Liver (tissue), 3 donors: ENCODE results near the gene CLIP1.

Experiments used
- CTCF ChIP-seq: fragments of 150-350 bp; IDR thresholded peaks from 2 replicates; pipeline ENCODE4 v1.5.1; 2017; ENCODE audit warnings: improper control_type of control experiment, low read depth, low read length; ENCODE audit not compliant: missing input control
- EGR1 ChIP-seq, 2 donors: IDR thresholded peaks; 2 replicates each; pipeline ENCODE4 v1.6.1; 2016 to 2018; ENCODE audit warnings: antibody characterized with exemption in 2 of 2, low read depth in 2 of 2
- FOXA1 ChIP-seq: IDR thresholded peaks from 2 replicates; pipeline ENCODE4 v1.6.1; 2016; ENCODE audit warnings: antibody characterized with exemption
- GABPA ChIP-seq, 2 donors: IDR thresholded peaks in 1 of 2; conservative IDR thresholded peaks in 1 of 2; 2 replicates each; pipeline ENCODE4 v1.6.1; 2016; ENCODE audit warnings: antibody characterized with exemption in 2 of 2, mild to moderate bottlenecking in 1 of 2, moderate library complexity in 1 of 2
- JUND ChIP-seq, 2 donors: IDR thresholded peaks; 2 replicates each; pipeline ENCODE4 v1.6.1; 2016; ENCODE audit warnings: antibody characterized with exemption in 2 of 2
- MAX ChIP-seq: IDR thresholded peaks from 2 replicates; pipeline ENCODE4 v1.6.1; 2016; ENCODE audit warnings: antibody characterized with exemption
- NR2F2 ChIP-seq: IDR thresholded peaks from 2 replicates; pipeline ENCODE4 v1.6.1; 2016; ENCODE audit warnings: antibody characterized with exemption
- RAD21 ChIP-seq, 2 donors: IDR thresholded peaks; 2 replicates each; pipeline ENCODE4 v1.6.1; 2016; ENCODE audit warnings: antibody characterized with exemption in 2 of 2, mild to moderate bottlenecking in 2 of 2
- SP1 ChIP-seq: IDR thresholded peaks from 2 replicates; pipeline ENCODE4 v1.6.1; 2018; ENCODE audit warnings: antibody characterized with exemption, mild to moderate bottlenecking
- TAF1 ChIP-seq: conservative IDR thresholded peaks from 2 replicates; pipeline ENCODE4 v1.6.1; 2016; ENCODE audit warnings: antibody characterized with exemption, mild to moderate bottlenecking
- YY1 ChIP-seq: IDR thresholded peaks from 2 replicates; pipeline ENCODE4 v1.6.1; 2016; ENCODE audit warnings: antibody characterized with exemption, mild to moderate bottlenecking
- TF ChIP-seq, protein P1 (sequence below): IDR thresholded peaks from 2 replicates; pipeline ENCODE4 v1.6.1; 2016; ENCODE audit warnings: antibody characterized with exemption, mild to moderate bottlenecking
- TF ChIP-seq, protein P2 (sequence below): IDR thresholded peaks from 2 replicates; pipeline ENCODE4 v1.6.1; 2016; ENCODE audit warnings: antibody characterized with exemption
- TF ChIP-seq, protein P3 (sequence below): IDR thresholded peaks from 2 replicates; pipeline ENCODE4 v1.6.1; 2016; ENCODE audit warnings: antibody characterized with exemption
- donor health status: healthy.
- donor health status: healthy.

GRCh38 chr12:122323311-122324019, 99.0 kb downstream of the CLIP1 start:
- TF ChIP-seq RAD21 (IDR thresholded peaks at IDR 0.05): no peak
- no peak for TF ChIP-seq CTCF
- TF ChIP-seq TAF1: no peak
- TF ChIP-seq NR2F2: no peak
- TF ChIP-seq, protein P1, sequence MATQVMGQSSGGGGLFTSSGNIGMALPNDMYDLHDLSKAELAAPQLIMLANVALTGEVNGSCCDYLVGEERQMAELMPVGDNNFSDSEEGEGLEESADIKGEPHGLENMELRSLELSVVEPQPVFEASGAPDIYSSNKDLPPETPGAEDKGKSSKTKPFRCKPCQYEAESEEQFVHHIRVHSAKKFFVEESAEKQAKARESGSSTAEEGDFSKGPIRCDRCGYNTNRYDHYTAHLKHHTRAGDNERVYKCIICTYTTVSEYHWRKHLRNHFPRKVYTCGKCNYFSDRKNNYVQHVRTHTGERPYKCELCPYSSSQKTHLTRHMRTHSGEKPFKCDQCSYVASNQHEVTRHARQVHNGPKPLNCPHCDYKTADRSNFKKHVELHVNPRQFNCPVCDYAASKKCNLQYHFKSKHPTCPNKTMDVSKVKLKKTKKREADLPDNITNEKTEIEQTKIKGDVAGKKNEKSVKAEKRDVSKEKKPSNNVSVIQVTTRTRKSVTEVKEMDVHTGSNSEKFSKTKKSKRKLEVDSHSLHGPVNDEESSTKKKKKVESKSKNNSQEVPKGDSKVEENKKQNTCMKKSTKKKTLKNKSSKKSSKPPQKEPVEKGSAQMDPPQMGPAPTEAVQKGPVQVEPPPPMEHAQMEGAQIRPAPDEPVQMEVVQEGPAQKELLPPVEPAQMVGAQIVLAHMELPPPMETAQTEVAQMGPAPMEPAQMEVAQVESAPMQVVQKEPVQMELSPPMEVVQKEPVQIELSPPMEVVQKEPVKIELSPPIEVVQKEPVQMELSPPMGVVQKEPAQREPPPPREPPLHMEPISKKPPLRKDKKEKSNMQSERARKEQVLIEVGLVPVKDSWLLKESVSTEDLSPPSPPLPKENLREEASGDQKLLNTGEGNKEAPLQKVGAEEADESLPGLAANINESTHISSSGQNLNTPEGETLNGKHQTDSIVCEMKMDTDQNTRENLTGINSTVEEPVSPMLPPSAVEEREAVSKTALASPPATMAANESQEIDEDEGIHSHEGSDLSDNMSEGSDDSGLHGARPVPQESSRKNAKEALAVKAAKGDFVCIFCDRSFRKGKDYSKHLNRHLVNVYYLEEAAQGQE: no peak
- no peak for TF ChIP-seq GABPA (IDR thresholded peaks at IDR 0.05 in 1 of 2, conservative IDR thresholded peaks at IDR 0.05 in 1 of 2)
- TF ChIP-seq MAX: no peak
- no peak for TF ChIP-seq SP1
- no peak for TF ChIP-seq FOXA1
- TF ChIP-seq JUND (IDR thresholded peaks at IDR 0.05): no peak
- TF ChIP-seq YY1: no peak
- TF ChIP-seq, protein P2, sequence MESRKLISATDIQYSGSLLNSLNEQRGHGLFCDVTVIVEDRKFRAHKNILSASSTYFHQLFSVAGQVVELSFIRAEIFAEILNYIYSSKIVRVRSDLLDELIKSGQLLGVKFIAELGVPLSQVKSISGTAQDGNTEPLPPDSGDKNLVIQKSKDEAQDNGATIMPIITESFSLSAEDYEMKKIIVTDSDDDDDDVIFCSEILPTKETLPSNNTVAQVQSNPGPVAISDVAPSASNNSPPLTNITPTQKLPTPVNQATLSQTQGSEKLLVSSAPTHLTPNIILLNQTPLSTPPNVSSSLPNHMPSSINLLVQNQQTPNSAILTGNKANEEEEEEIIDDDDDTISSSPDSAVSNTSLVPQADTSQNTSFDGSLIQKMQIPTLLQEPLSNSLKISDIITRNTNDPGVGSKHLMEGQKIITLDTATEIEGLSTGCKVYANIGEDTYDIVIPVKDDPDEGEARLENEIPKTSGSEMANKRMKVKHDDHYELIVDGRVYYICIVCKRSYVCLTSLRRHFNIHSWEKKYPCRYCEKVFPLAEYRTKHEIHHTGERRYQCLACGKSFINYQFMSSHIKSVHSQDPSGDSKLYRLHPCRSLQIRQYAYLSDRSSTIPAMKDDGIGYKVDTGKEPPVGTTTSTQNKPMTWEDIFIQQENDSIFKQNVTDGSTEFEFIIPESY: no peak
- TF ChIP-seq EGR1 (IDR thresholded peaks at IDR 0.05; ENCODE audit: low read depth in 2 of 2): no peak
- TF ChIP-seq, protein P3, sequence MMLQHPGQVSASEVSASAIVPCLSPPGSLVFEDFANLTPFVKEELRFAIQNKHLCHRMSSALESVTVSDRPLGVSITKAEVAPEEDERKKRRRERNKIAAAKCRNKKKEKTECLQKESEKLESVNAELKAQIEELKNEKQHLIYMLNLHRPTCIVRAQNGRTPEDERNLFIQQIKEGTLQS: no peak
